HAP-1 (cell line): ENCODE results near the gene NR3C2.
"Not testable (repeated sequence)": the region's sequence is repeated elsewhere in the genome, so short reads cannot be mapped to it uniquely, and the experiment has no call there.

Source experiments
- DNase-seq, 2 experiments: peaks; one replicate each; pipeline ENCODE4 v3.0.0-alpha.2; 2016 to 2020; ENCODE audit warnings: low spot score in 2 of 2
- H3K27me3 ChIP-seq: fragments of 250-450 bp; sonication (Bioruptor Pico); 2 replicates; pipeline ENCODE4 v1.5.1; 2020; ENCODE audit warnings: low read depth, mild to moderate bottlenecking, moderate library complexity
- H3K36me3 ChIP-seq: fragments of 250-450 bp; sonication (Bioruptor Pico); replicated peaks from 2 replicates; pipeline ENCODE4 v1.5.1; 2020; ENCODE audit warnings: mild to moderate bottlenecking
- H3K4me1 ChIP-seq: fragments of 250-450 bp; sonication (Bioruptor Pico); 2 replicates; pipeline ENCODE4 v1.5.1; 2020; ENCODE audit warnings: mild to moderate bottlenecking
- H3K4me3 ChIP-seq: fragments of 250-450 bp; sonication (Bioruptor Pico); 2 replicates; pipeline ENCODE4 v1.5.1; 2020; ENCODE audit warnings: mild to moderate bottlenecking, moderate library complexity
- H3K9me3 ChIP-seq: fragments of 250-450 bp; sonication (Bioruptor Pico); 2 replicates; pipeline ENCODE4 v1.5.1; 2020; ENCODE audit warnings: mild to moderate bottlenecking, moderate library complexity
- in situ Hi-C: fragments of 300-500 bp; cut with MboI; formaldehyde crosslinking; loops from 3 replicates; pipeline ENCODE4 v1.14.3; 2020; ENCODE audit warnings: low sequenced_read_pairs, inconsistent platforms, mixed read lengths

Gene NR3C2

GRCh38 chr4:148091896-148092295 lies 350.3 kb downstream of the NR3C2 start:
- Histone ChIP-seq H3K4me3 (no peak overlapping the region), H3K4me1 (peaks cover 5% of the 10 kb centered on the region; the same call in 1 of the 2 replicates), H3K9me3 (no peaks in the 10 kb centered on the region), H3K27me3 (no peaks in the 10 kb centered on the region), H3K36me3 (no peaks in the 10 kb centered on the region)
- no peak for DNase-seq
- in situ Hi-C loops, result no loop called here

- no peak for DNase-seq
- in situ Hi-C loops, result no loop called here
Measured at GRCh38 chr4:148090503-148091476, 351.4 kb downstream of the NR3C2 start.

GRCh38 chr4:148090029-148090428 lies 352.2 kb downstream of the NR3C2 start:
- Histone ChIP-seq H3K9me3 (no peaks in the 10 kb centered on the region), H3K36me3 (no peaks in the 10 kb centered on the region), H3K4me3 (no peak overlapping the region), H3K27me3 (no peaks in the 10 kb centered on the region), H3K4me1 (no peaks in the 10 kb centered on the region)
- in situ Hi-C loops, result no loop called here
- DNase-seq, result no peak

More at GRCh38 chr4:148090503-148091476, 351.4 kb downstream of the NR3C2 start:
- peaks cover 1% of the 10 kb centered on the region; the same call in 1 of the 2 replicates for H3K4me1 ChIP-seq
- H3K4me3 ChIP-seq, result no peak overlapping the region
- no peaks in the 10 kb centered on the region for H3K9me3 ChIP-seq
- no peaks in the 10 kb centered on the region for H3K36me3 ChIP-seq
- no peaks in the 10 kb centered on the region for H3K27me3 ChIP-seq

GRCh38 chr4:148089624-148090023 lies 352.6 kb downstream of the NR3C2 start:
- DNase-seq, result no peak
- H3K4me1 ChIP-seq, result no peaks in the 10 kb centered on the region
- no peaks in the 10 kb centered on the region for H3K36me3 ChIP-seq
- no peaks in the 10 kb centered on the region for H3K9me3 ChIP-seq
- H3K4me3 ChIP-seq, result no peak overlapping the region
- H3K27me3 ChIP-seq, result no peaks in the 10 kb centered on the region
- in situ Hi-C loops, result no loop called here

GRCh38 chr4:148083073-148083472 lies 359.1 kb downstream of the NR3C2 start:
- H3K4me3 ChIP-seq, DNase-seq, in situ Hi-C loops, H3K27me3 ChIP-seq, H3K4me1 ChIP-seq, H3K36me3 ChIP-seq, H3K9me3 ChIP-seq: not testable (repeated sequence)

- no peak for DNase-seq
- no peaks in the 10 kb centered on the region for H3K36me3 ChIP-seq
- in situ Hi-C loops, result no loop called here
- H3K4me3 ChIP-seq, result no peak overlapping the region
- no peaks in the 10 kb centered on the region for H3K27me3 ChIP-seq
- no peaks in the 10 kb centered on the region for H3K4me1 ChIP-seq
- H3K9me3 ChIP-seq, result no peaks in the 10 kb centered on the region
Measured at GRCh38 chr4:148081745-148082144, 360.5 kb downstream of the NR3C2 start.

- Histone ChIP-seq H3K4me1 (no peaks in the 10 kb centered on the region), H3K4me3 (no peak overlapping the region), H3K9me3 (no peaks in the 10 kb centered on the region), H3K36me3 (no peaks in the 10 kb centered on the region), H3K27me3 (no peaks in the 10 kb centered on the region)
- no peak for DNase-seq
- in situ Hi-C loops, result no loop called here
Measured at GRCh38 chr4:148081267-148081666, 360.9 kb downstream of the NR3C2 start.

GRCh38 chr4:148079961-148080360 lies 362.3 kb downstream of the NR3C2 start:
- Histone ChIP-seq H3K27me3 (no peaks in the 10 kb centered on the region), H3K4me1 (no peaks in the 10 kb centered on the region), H3K4me3 (no peak overlapping the region), H3K36me3 (no peaks in the 10 kb centered on the region), H3K9me3 (no peaks in the 10 kb centered on the region)
- no peak for DNase-seq
- in situ Hi-C loops, result no loop called here

- no peaks in the 10 kb centered on the region for H3K36me3 ChIP-seq
- in situ Hi-C loops, result no loop called here
- no peaks in the 10 kb centered on the region for H3K4me1 ChIP-seq
- no peaks in the 10 kb centered on the region for H3K9me3 ChIP-seq
- DNase-seq, result no peak
- H3K27me3 ChIP-seq, result no peaks in the 10 kb centered on the region
- no peak overlapping the region for H3K4me3 ChIP-seq
Measured at GRCh38 chr4:148078061-148078460, 364.2 kb downstream of the NR3C2 start.

- H3K9me3 ChIP-seq, result no peaks in the 10 kb centered on the region
- in situ Hi-C loops, result no loop called here
- H3K4me1 ChIP-seq, result no peaks in the 10 kb centered on the region
- no peaks in the 10 kb centered on the region for H3K27me3 ChIP-seq
- DNase-seq, result no peak
- H3K36me3 ChIP-seq, result no peaks in the 10 kb centered on the region
- no peak overlapping the region for H3K4me3 ChIP-seq
Measured at GRCh38 chr4:148077581-148077980, 364.6 kb downstream of the NR3C2 start.

GRCh38 chr4:148076964-148077363 lies 365.2 kb downstream of the NR3C2 start:
- Histone ChIP-seq H3K4me1 (no peaks in the 10 kb centered on the region), H3K36me3 (no peaks in the 10 kb centered on the region), H3K9me3 (no peaks in the 10 kb centered on the region), H3K4me3 (no peak overlapping the region), H3K27me3 (no peaks in the 10 kb centered on the region)
- in situ Hi-C loops, result no loop called here
- DNase-seq, result no peak

- no peak for DNase-seq
- Histone ChIP-seq H3K4me3 (no peak overlapping the region), H3K9me3 (no peaks in the 10 kb centered on the region), H3K36me3 (no peaks in the 10 kb centered on the region), H3K4me1 (no peaks in the 10 kb centered on the region), H3K27me3 (no peaks in the 10 kb centered on the region)
- in situ Hi-C loops, result no loop called here
Measured at GRCh38 chr4:148075438-148075837, 366.8 kb downstream of the NR3C2 start.

- in situ Hi-C loops, result no loop called here
- H3K27me3 ChIP-seq, result no peaks in the 10 kb centered on the region
- no peak for DNase-seq
- no peaks in the 10 kb centered on the region for H3K4me1 ChIP-seq
- H3K36me3 ChIP-seq, result no peaks in the 10 kb centered on the region
- H3K9me3 ChIP-seq, result no peaks in the 10 kb centered on the region
- H3K4me3 ChIP-seq, result no peak overlapping the region
Measured at GRCh38 chr4:148074462-148074861, 367.8 kb downstream of the NR3C2 start.

GRCh38 chr4:148073349-148073748 lies 368.9 kb downstream of the NR3C2 start:
- in situ Hi-C loops, result no loop called here
- H3K4me1 ChIP-seq, result peaks cover 1% of the 10 kb centered on the region; the same call in 1 of the 2 replicates
- H3K4me3 ChIP-seq, result no peak overlapping the region
- H3K9me3 ChIP-seq, result no peaks in the 10 kb centered on the region
- no peaks in the 10 kb centered on the region for H3K36me3 ChIP-seq
- no peaks in the 10 kb centered on the region for H3K27me3 ChIP-seq
- no peak for DNase-seq
